Left renal cortex interstitium (tissue), 4 donors: ENCODE results near the gene GLCE. TPM values are rescaled to one million over a fixed set of nuclear protein-coding genes. Genes with fewer than 3 reads are reported as not detected.
A peak's percentile ranks its signal among the peaks of the same experiment; 100 is the strongest.

Experiments
- DNase-seq, 4 donors: peaks; one replicate each; pipeline ENCODE4 v3.0.0-alpha.2; 2013; ENCODE audit warnings: low read depth in 4 of 4, low spot score in 2 of 4, missing footprints in 1 of 4
- polyA plus RNA-seq, 4 donors: library from polyadenylated mRNA; unstranded; fragments of 120-200 nt; gene quantifications; one replicate each; pipeline ENCODE4 v1.2.1, GENCODE V29; 2013; ENCODE audit not compliant: insufficient read length in 4 of 4

GLCE gene
- 10 to 100 TPM; 38.9 to 49.9 (median 43.8) TPM for polyA plus RNA-seq

- DNase-seq: peak; percentile 88 to 96 (median 92)
Observed at GRCh38 chr15:69160141-69160993, at the start of gene GLCE. TSS of gene GLCE (plus strand) at chr15:69160635. CDS start at chr15:69255807, 95,172 bp downstream.

- peak in 1 of 4 donors; percentile 46 for DNase-seq
Observed at GRCh38 chr15:69114331-69114928, 46.0 kb upstream of the GLCE start.

DNA sequence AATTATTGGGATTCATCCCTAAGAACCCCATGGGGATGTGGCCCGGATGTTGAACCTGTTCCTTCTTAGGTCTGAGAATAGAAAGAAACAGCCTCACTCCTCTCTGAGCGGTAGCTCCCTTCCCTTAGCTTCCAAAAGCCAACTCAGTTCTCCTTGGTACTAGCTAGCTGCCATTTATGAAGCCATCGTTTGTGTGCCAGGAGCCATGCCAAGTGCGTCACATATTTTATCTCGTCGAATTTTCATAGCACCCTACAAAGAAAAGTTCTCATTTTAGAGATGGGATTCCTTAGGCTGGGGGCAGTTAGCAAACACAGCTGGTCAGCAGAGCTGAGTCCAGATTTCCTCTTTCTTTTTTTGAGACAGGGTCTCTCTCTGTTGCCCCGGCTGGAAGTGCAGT is 45.4 kb upstream of the GLCE start:
- no peak for DNase-seq

GRCh38 chr15:69116391-69116790 is 44.0 kb upstream of the GLCE start:
- no peak for DNase-seq

DNA sequence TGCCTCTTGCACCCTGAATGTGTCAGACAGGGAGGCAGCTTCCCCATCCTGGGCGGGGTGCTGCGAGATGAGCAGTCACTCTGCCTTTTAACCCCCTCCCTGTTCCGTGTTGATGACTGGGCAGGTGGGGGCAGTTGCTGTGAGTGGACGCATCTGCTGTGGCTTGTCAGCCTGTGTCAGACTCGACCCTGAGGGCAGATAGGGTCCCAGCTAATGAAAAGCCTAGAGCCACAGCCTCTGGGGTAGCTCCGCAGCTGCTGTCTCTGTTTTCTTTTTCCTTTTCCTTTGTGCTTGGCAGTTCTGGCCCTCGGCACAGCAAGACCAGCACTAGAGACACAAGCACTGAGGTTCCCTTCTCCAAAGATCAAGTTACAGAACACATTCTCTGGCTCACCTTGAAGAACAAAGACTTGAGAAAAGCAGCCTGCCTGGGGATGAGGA is 43.0 kb upstream of the GLCE start:
- no peak for DNase-seq

GRCh38 chr15:69118089-69118488 is 42.3 kb upstream of the GLCE start:
- no peak for DNase-seq

DNA sequence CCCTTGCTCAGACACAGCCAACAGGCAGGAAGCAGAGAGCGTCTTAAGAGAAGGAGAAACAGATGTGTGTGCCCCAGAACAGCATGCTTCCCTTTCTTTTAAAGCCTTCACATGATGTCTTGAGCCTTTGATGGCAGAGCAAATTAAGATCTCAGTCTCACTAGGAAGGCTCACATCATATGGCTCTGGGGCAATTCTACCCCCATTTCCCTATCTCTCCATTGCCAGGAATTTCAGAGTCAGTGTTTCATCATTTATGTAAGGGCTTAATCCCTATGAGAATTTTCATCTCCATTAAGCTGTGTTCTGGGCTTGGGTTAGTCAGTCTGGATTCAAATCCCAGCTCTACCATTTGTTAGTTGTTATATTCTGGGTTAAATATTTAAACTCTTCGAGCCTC is 41.4 kb upstream of the GLCE start:
- DNase-seq: no peak

DNA sequence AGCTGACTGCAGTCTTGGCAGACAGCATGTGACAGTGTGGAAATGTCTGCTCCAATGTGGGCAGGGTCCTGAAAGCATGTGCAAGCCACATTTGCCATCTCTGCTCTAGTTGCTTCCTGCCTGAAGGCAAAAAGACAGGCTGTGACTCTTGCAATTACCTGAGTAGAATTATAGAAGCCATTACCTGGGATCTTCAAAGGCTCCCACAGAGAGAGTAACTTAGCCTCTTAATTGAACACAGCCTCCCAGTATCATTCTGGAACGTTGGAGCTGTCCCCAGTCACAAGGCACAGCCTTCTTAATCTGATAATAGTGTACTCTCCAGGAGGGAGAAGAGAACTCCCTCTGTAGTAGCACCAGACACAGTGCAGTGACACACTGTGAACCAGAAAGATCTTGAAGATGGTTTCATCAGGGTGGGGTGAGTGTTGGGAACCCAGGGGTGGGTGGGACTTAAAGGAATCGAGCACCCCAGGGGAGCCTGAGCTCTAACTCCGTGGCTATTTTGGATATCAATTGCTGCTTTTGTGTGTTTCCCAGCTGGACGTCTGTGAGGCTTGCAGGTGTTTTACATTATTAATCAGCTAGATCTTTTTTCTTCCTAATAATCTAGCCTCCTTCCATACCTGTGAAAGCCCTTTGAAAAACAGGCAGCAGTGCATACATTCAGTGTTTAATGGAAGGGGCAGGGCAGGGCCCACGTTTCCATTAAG is 40.6 kb upstream of the GLCE start:
- no peak for DNase-seq

DNA sequence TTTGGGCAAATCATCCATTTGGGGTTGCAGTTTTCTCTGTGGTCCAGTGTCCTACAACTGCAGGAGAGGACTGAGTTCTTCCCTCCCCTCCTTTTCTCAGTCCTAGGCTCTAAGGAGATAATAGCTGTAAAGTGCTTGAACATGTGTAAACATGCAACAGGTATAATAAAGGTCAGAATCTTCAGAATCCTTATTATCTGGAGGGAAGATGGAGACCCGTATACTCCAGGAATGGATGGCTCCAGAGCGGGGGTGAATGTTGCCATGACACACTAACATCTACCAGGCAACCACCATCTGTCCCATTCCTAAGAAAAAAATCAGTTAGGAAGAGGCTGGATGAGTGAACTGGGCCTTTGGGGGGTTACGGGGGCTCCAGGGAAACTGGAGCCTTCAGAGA is 39.7 kb upstream of the GLCE start:
- DNase-seq: no peak

GRCh38 chr15:69121198-69121828 is 39.1 kb upstream of the GLCE start:
- DNase-seq: no peak

GRCh38 chr15:69125236-69125635 is 35.2 kb upstream of the GLCE start:
- DNase-seq: no peak

DNA sequence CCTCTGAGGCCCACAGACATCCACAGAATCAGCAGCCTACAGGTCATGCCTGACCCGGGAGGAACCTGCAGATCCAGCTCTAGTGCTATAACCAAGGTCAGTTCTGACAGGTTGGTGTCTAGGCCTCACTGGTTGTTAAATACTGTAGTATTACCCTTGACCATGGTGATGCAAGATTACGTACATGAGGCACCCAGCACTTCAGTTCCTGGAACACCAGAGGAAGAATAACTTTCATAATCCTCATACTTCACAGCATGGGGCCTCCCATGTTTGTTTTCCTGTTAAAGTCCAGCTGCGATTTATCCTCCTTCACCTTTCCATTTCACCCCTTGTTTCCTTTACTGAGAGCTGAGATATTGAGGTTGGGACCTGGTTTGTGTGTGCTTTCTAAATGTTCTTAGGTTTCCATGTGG is 34.4 kb upstream of the GLCE start:
- DNase-seq: no peak

DNA sequence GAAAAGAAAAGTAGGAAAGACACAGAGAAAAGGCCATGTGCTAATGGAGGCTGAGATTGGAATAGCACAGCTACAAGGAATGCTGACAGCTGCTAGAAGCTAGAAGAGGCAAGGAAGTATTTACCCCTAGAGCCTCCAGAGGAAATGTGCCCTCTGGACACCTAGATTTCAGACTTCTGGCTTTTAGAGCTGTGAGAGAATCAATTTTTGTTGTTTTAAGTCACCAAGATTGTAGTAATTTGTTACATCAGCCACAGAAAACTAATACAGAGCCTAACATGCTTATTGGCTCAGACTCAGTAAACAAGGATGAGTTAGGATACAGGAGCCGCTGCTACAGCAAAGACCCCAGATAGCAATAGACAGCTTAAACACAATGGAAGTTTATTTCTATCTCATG is 33.1 kb upstream of the GLCE start:
- DNase-seq: no peak

DNA sequence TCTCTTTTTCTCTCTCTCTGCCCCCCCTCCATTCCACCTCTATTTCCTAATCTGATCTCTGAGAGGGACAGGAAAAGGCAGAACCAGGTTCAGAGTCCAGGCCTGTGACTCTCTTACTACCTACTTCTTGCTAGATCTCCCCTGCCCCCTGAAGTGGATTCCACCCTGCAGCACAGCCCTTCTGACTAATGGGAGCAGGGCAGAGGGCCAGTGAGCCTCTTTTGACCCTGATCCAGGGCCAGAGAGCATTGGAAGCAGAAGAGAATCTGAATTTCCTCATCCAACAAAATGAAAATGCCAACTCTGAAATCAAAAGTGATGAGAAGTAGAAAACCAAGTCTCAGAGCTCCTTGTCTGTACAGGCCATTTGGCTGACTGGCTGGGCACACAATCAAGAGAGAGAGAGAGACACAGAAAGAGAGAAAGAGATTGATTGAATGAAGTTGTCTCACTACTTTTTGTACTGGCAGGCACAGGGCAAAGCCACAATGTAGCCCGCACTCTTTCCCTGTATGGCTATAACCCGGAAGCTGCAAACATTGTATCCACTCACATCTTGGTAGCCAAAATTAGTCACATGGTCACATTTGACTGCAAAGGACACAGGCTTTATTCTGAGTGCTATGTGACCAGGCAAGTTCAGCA is 31.6 kb upstream of the GLCE start:
- DNase-seq: no peak

GRCh38 chr15:69131362-69132220 is 28.8 kb upstream of the GLCE start:
- no peak for DNase-seq

DNA sequence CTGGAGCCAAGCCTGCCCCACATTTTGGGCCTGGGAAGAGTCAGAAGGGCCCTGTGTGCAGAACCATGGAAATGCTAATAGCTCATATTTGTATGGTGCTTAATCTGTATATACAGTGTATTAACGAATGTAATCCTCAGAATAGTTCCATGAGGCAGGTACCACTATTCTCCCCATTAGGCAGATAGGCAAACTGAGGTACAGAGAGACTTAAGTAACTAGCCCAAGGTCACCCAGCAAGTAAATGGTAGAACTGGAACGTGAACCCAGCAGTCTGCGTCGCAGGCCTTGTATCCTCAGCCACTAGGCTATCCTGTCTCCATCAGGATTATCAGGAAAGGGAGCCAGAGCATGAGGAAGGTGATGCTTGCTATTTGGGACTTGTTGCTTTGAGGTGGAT is 28.0 kb upstream of the GLCE start:
- DNase-seq: no peak

DNA sequence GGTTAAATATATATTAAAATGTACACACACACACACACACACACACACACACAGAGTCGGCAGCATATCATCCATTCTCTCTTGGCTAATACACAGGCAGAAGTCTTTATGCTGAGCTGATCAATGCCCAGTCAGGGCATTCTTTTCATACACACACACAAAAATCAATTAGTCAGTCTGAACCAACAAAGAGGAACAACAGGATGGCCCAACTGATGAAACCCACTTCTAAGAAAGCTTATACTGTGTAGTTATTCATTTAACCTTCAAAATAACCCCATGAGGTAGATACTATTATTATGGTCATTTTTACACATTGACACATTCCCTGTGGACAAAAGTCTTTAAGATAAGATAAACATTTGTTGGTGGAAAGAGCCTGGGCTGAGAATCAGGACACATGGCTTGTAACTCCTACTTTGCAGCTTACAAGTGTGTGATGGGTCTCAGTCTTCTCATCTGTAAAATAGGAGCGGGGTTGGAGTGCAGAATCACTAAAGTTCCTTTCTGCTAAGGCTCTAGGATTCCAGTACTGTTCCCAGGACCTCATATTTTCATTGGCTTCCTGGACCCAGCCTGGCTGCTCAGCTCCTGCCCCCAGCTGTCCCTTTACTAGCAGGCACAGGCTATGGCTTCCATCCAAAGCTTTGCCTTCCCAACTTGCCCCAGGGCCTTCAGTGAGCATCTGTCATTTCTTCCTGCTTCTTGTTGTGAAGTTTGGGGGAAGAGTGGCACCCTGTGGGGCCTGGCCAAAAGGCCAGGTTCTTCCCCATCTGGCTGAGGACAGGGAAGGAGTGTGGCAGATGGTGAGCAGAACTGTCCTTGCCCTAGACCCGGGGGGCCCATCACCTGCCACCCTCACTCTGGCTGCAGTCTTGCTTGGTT is 27.2 kb upstream of the GLCE start:
- no peak for DNase-seq

GRCh38 chr15:69133862-69134519 is 26.4 kb upstream of the GLCE start:
- DNase-seq: no peak
